ENCODE data around the gene C5orf63. TPM values are rescaled to one million over a fixed set of nuclear protein-coding genes. Genes with fewer than 3 reads are reported as not detected.

Gene C5orf63
- total and polyA plus RNA-seq, 2 of the 8 experiments (the other 6 are each of a cell fraction or from before 2014, with no cell fraction given) = 0.67 to 0.71 TPM

GRCh38 chr5:127056896-127057295 lies 16.4 kb downstream of the C5orf63 start:
- Histone ChIP-seq H4K5ac (ENCODE audit: insufficient read length, low read depth, low read length) (no peak overlapping the region), H3K36me3 (ENCODE audit: control insufficient read depth in 2 of 4, insufficient read depth in 4 of 4, low read length in 3 of 4) (no peaks in the 10 kb centered on the region; a peak in 1 of 8 replicates), H2BK5ac (ENCODE audit: low read depth, low read length) (no peak overlapping the region), H3K9me3 (ENCODE audit: insufficient read depth in 2 of 2, low read depth in 1 of 2, low read length in 1 of 2) (peaks cover 0 to 5% of the 10 kb centered on the region in 2 experiments; a peak in 1 of 4 replicates), H2AK5ac (ENCODE audit: low read depth, low read length) (no peak overlapping the region), H3K27ac (ENCODE audit: low read depth, low read length) (no peak overlapping the region), H3K4ac (replicated peaks; ENCODE audit: insufficient read length, low read depth, low read length) (no peak overlapping the region), H3K27me3 (replicated peaks in 1 of 4; ENCODE audit: control insufficient read depth in 3 of 4, extremely low read depth in 1 of 4, insufficient read depth in 3 of 4, low read length in 3 of 4) (no peaks in the 10 kb centered on the region), H3K4me2 (ENCODE audit: insufficient read depth in 1 of 2, low read depth in 2 of 2, low read length in 2 of 2) (no peak overlapping the region), H3K23ac (ENCODE audit: insufficient read length) (no peak overlapping the region), H4K8ac (ENCODE audit: extremely low read depth, insufficient read depth, low read length) (no peak overlapping the region), H2BK15ac (ENCODE audit: low read length) (no peak overlapping the region), H3K56ac (replicated peaks; ENCODE audit: insufficient read length, low read depth, low read length) (no peak overlapping the region), H3K9ac (replicated peaks in 1 of 4; ENCODE audit: extremely low read depth in 1 of 4, low read depth in 3 of 4, low read length in 3 of 4) (peak overlapping the region in 1 of 4 experiments; percentile 1; a peak in 1 of 7 replicates), H3K4me3 (ENCODE audit: extremely low read depth in 1 of 4, insufficient read depth in 2 of 4, low read depth in 3 of 4, low read length in 4 of 4) (no peak overlapping the region), H3K14ac (ENCODE audit: insufficient read length) (no peak overlapping the region), H3K4me1 (replicated peaks in 1 of 4; ENCODE audit: control insufficient read depth in 3 of 4, insufficient read depth in 4 of 4, low read length in 3 of 4) (no peaks in the 10 kb centered on the region), H2BK120ac (replicated peaks; ENCODE audit: low read depth, low read length) (no peak overlapping the region), H3K18ac (ENCODE audit: extremely low read depth, low read length) (no peak overlapping the region), H2AFZ (ENCODE audit: low read length) (no peak overlapping the region), H3K23me2 (ENCODE audit: low read depth, low read length) (no peaks in the 10 kb centered on the region), H4K91ac (replicated peaks; ENCODE audit: insufficient read length, low read length) (no peak overlapping the region), H2BK12ac (ENCODE audit: low read depth, low read length) (no peak overlapping the region), H3K79me2 (ENCODE audit: control insufficient read depth in 1 of 2, insufficient read depth in 2 of 2, low read length in 2 of 2) (no peaks in the 10 kb centered on the region), H4K20me1 (replicated peaks in 1 of 2; ENCODE audit: control insufficient read depth in 1 of 2, insufficient read depth in 2 of 2, low read length in 2 of 2) (no peaks in the 10 kb centered on the region), H2BK20ac (ENCODE audit: low read length) (no peak overlapping the region), H3K79me1 (ENCODE audit: low read depth, low read length) (no peaks in the 10 kb centered on the region)
- ChIA-PET CTCF (ENCODE audit: partially characterized antibody) (interaction anchor here (0.9 to 2.5 kb wide), 2 partner anchors 8 to 10 kb away, joined by 3 to 8 read pairs; no protein-coding TSS in a partner anchor), POLR2A (ENCODE audit: partially characterized antibody) (no interaction called here)
- WGBS, 2 experiments (ENCODE audit: extremely low coverage in 1 of 2, insufficient coverage in 1 of 2, insufficient read length in 1 of 2, insufficient replicate concordance in 2 of 2, low coverage in 1 of 2, low lambda C conversion rate in 2 of 2, missing lambda C conversion rate in 1 of 2) = 88% methylated on average over 2 of the region's 2 CpGs; no CpG with 5 or more reads in 1 of the 2 experiments
- DNase-seq (ENCODE audit: low read depth in 1 of 2, low spot score in 2 of 2) = no peak
- FAIRE-seq = no peak
- TF ChIP-seq HDAC2 (IDR thresholded peaks at IDR 0.05; ENCODE audit: borderline replicate concordance in 1 of 2, low read depth in 2 of 2, low read length in 2 of 2) (no peak), FOSL1 (IDR thresholded peaks at IDR 0.05; ENCODE audit: insufficient read depth, low read depth, low read length) (no peak), POLR2AphosphoS5 (IDR thresholded peaks at IDR 0.05; ENCODE audit: low read depth, low read length) (no peak), POU5F1 (IDR thresholded peaks at IDR 0.05; ENCODE audit: low read depth, low read length) (no peak), SIX5 (IDR thresholded peaks at IDR 0.05; ENCODE audit: low read depth, low read length) (no peak), SRF (IDR thresholded peaks at IDR 0.05; ENCODE audit: low read depth, low read length) (no peak), E2F6 (IDR thresholded peaks at IDR 0.05) (no peak), TEAD4 (IDR thresholded peaks at IDR 0.05; ENCODE audit: low read depth, low read length) (no peak), ZNF274 (IDR thresholded peaks at IDR 0.05; ENCODE audit: borderline replicate concordance, extremely low read depth, low read length) (no peak), CBX8 (IDR thresholded peaks at IDR 0.05; ENCODE audit: borderline replicate concordance, low read depth, low read length) (no peak), KDM5A (IDR thresholded peaks at IDR 0.05; ENCODE audit: low read length) (no peak), SAP30 (IDR thresholded peaks at IDR 0.05; ENCODE audit: insufficient read depth, insufficient replicate concordance, low read length) (no peak), JUN (IDR thresholded peaks at IDR 0.05; ENCODE audit: low read depth, low read length) (no peak), SP2 (IDR thresholded peaks at IDR 0.05; ENCODE audit: low read length) (no peak)

All from H1 (cell line).